Lower lobe of right lung (tissue), 2 donors: ENCODE data around the gene PTPRT. TPM values are rescaled to one million over a fixed set of nuclear protein-coding genes. Genes with fewer than 3 reads are reported as not detected.

Source experiments
- ATAC-seq, 2 donors: fragments of 200-7000 bp; cut with Tn5 transposase; one replicate each; pipeline ENCODE4 v1.9.1; 2020 to 2022; ENCODE audit warnings: mild to moderate bottlenecking in 2 of 2, moderate library complexity in 2 of 2
- DNase-seq: peaks from one replicate; pipeline ENCODE4 v3.0.0-alpha.2; 2020
- H3K27ac ChIP-seq: fragments of 200-600 bp; one replicate; pipeline ENCODE4 v1.8.0; 2022
- H3K27me3 ChIP-seq: fragments of 200-600 bp; one replicate; pipeline ENCODE4 v1.8.0; 2022; ENCODE audit warnings: low read depth
- H3K36me3 ChIP-seq: fragments of 200-600 bp; one replicate; pipeline ENCODE4 v1.8.0; 2022; ENCODE audit warnings: mild to moderate bottlenecking
- H3K4me1 ChIP-seq: fragments of 200-600 bp; one replicate; pipeline ENCODE4 v1.8.0; 2022
- H3K4me3 ChIP-seq: fragments of 200-600 bp; one replicate; pipeline ENCODE4 v1.8.0; 2022; ENCODE audit warnings: mild to moderate bottlenecking
- H3K9me3 ChIP-seq: fragments of 200-600 bp; one replicate; pipeline ENCODE4 v1.8.0; 2022
- CTCF ChIP-seq: fragments of 200-600 bp; IDR thresholded peaks from one replicate; pipeline ENCODE4 v1.8.0; 2022; ENCODE audit warnings: antibody characterized with exemption, mild to moderate bottlenecking
- intact Hi-C: fragments of 100-400 bp; cut with DNase I; formaldehyde crosslinking; loops from one replicate; pipeline ENCODE4 v1.11.0; 2022
- total RNA-seq: library from RNA; stranded (reverse); fragmentation: NEBNext Ultra II Directional; extraction: Animal tissue kit (Norgen Biotek cat#: 25700); gene quantifications from one replicate; pipeline ENCODE4 v1.2.1, GENCODE V29; 2021
- donor health status: DM: no; HTN: yes; CAD: no; lungs with severe emphysema.

Gene PTPRT
- total RNA-seq, 1 donor from 2014 or later, result 8.0 TPM

GRCh38 chr20:42779216-42779615 is 410.5 kb downstream of the PTPRT start:
- H3K4me1 ChIP-seq, result no peaks in the 10 kb centered on the region
- no peak overlapping the region for H3K27ac ChIP-seq
- intact Hi-C loops, result no loop called here
- no peaks in the 10 kb centered on the region for H3K9me3 ChIP-seq
- ATAC-seq (no peak), DNase-seq (no peak)
- H3K4me3 ChIP-seq, result no peak overlapping the region
- no peak for TF ChIP-seq CTCF
- H3K36me3 ChIP-seq, result no peaks in the 10 kb centered on the region
- no peaks in the 10 kb centered on the region for H3K27me3 ChIP-seq

- no peak for TF ChIP-seq CTCF
- no peak overlapping the region for H3K4me3 ChIP-seq
- H3K27ac ChIP-seq, result no peak overlapping the region
- H3K9me3 ChIP-seq, result no peaks in the 10 kb centered on the region
- intact Hi-C loops, result no loop called here
- no peak for DNase-seq
- ATAC-seq, result no peak
- no peaks in the 10 kb centered on the region for H3K4me1 ChIP-seq
- no peaks in the 10 kb centered on the region for H3K27me3 ChIP-seq
- H3K36me3 ChIP-seq, result no peaks in the 10 kb centered on the region
Measured at GRCh38 chr20:42775866-42776265, 413.8 kb downstream of the PTPRT start.

GRCh38 chr20:42775037-42775436 is 414.7 kb downstream of the PTPRT start:
- DNase-seq (no peak), ATAC-seq (no peak)
- H3K4me1 ChIP-seq, result no peaks in the 10 kb centered on the region
- TF ChIP-seq CTCF, result no peak
- H3K36me3 ChIP-seq, result no peaks in the 10 kb centered on the region
- H3K9me3 ChIP-seq, result no peaks in the 10 kb centered on the region
- H3K27me3 ChIP-seq, result no peaks in the 10 kb centered on the region
- H3K4me3 ChIP-seq, result no peak overlapping the region
- intact Hi-C loops, result no loop called here
- H3K27ac ChIP-seq, result no peak overlapping the region

GRCh38 chr20:42763015-42763414 is 426.7 kb downstream of the PTPRT start:
- DNase-seq (no peak), ATAC-seq (no peak)
- TF ChIP-seq CTCF, result no peak
- H3K4me1 ChIP-seq, result no peaks in the 10 kb centered on the region
- no peaks in the 10 kb centered on the region for H3K36me3 ChIP-seq
- H3K27ac ChIP-seq, result no peak overlapping the region
- H3K9me3 ChIP-seq, result no peaks in the 10 kb centered on the region
- no peaks in the 10 kb centered on the region for H3K27me3 ChIP-seq
- no peak overlapping the region for H3K4me3 ChIP-seq
- intact Hi-C loops, result no loop called here

GRCh38 chr20:42756991-42757390 is 432.7 kb downstream of the PTPRT start:
- Histone ChIP-seq H3K27me3 (no peaks in the 10 kb centered on the region), H3K4me3 (no peak overlapping the region), H3K4me1 (peaks cover 4% of the 10 kb centered on the region), H3K27ac (no peak overlapping the region), H3K36me3 (no peaks in the 10 kb centered on the region), H3K9me3 (no peaks in the 10 kb centered on the region)
- TF ChIP-seq CTCF, result no peak
- DNase-seq, result no peak
- no peak for ATAC-seq
- intact Hi-C loops, result no loop called here

GRCh38 chr20:42754706-42755105 is 435.0 kb downstream of the PTPRT start:
- peak; percentile 72 to 83 for ATAC-seq
- Histone ChIP-seq H3K4me1 (peaks cover 4% of the 10 kb centered on the region), H3K27ac (no peak overlapping the region), H3K9me3 (no peaks in the 10 kb centered on the region), H3K36me3 (no peaks in the 10 kb centered on the region), H3K27me3 (no peaks in the 10 kb centered on the region), H3K4me3 (no peak overlapping the region)
- intact Hi-C loops, result no loop called here
- TF ChIP-seq CTCF, result no peak
- peak; percentile 60 for DNase-seq
